ENCODE data around the gene NOB1. TPM values are rescaled to one million over a fixed set of nuclear protein-coding genes. Genes with fewer than 3 reads are reported as not detected.

Gene NOB1
- total and polyA plus RNA-seq, 2 of the 4 experiments (the other 2 are of a cell fraction) = 47.0 to 58.1 TPM

DNA sequence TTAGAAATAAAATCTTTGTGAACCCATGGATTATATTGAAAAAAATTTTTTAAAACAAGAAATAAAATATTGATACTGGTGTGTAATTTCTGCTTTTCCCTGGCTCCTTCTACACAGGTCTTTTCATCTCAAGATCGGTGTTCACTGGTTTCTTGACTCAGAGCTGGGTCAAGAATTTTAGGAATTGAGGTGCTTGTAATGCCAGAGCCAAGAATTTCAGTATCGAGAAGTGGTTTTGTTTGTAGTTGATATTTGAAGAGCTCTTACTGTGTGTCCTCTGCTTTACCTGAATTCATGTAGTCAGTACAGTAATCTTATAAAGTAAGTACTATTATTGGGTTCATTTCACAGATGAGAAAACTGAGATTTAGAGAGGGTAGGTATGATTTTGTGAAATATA, 14.7 kb upstream of the NOB1 start:
- H2BK20ac ChIP-seq (ENCODE audit: low read depth, low read length) = no peak overlapping the region
- H3K4ac ChIP-seq (ENCODE audit: low read depth, low read length) = no peak overlapping the region
- H2AFZ ChIP-seq (replicated peaks; ENCODE audit: low read length, poor library complexity) = no peak overlapping the region
- no peaks in the 10 kb centered on the region for H3K27me3 ChIP-seq (ENCODE audit: control insufficient read depth, insufficient read depth, low read length)
- no peak overlapping the region for H3K27ac ChIP-seq (ENCODE audit: insufficient read depth, low read length)
- H2BK5ac ChIP-seq (ENCODE audit: low read depth, low read length, poor library complexity, severe bottlenecking) = no peak overlapping the region
- ATAC-seq (ENCODE audit: low read depth) (no peak), DNase-seq (no peak)
- TF ChIP-seq MAZ (IDR thresholded peaks at IDR 0.05; ENCODE audit: borderline replicate concordance, low read depth, low read length) = no peak
- TF ChIP-seq CHD1 (IDR thresholded peaks at IDR 0.05; ENCODE audit: low read depth, low read length) = no peak
- no peak for TF ChIP-seq CEBPB (IDR thresholded peaks at IDR 0.05; ENCODE audit: low read depth, low read length)
- no peak for TF ChIP-seq POLR2A (IDR thresholded peaks at IDR 0.05; ENCODE audit: low read depth, low read length)
- TF ChIP-seq RCOR1 (IDR thresholded peaks at IDR 0.05; ENCODE audit: insufficient replicate concordance, low read length) = no peak
- no peak for TF ChIP-seq CTCF (conservative IDR thresholded peaks at IDR 0.05; ENCODE audit: low read depth, low read length)
- TF ChIP-seq BHLHE40 (IDR thresholded peaks at IDR 0.05; ENCODE audit: low read depth, low read length) = no peak
- no peak for TF ChIP-seq FOS (IDR thresholded peaks at IDR 0.05; ENCODE audit: low read depth, low read length)
- dilution Hi-C loops (cut with HindIII; ENCODE audit: low sequenced_read_pairs, unreplicated experiment) (no loop called here), in situ Hi-C loops (cut with MboI; ENCODE audit: low sequenced_read_pairs) (no loop called here), intact Hi-C loops (cut with micrococcal nuclease) (no loop called here)
- no peak overlapping the region for H3K4me3 ChIP-seq (ENCODE audit: insufficient read depth, low read depth, low read length)
- no peak overlapping the region for H2BK120ac ChIP-seq (ENCODE audit: low read depth, low read length)
- H4K8ac ChIP-seq (ENCODE audit: low read depth in 2 of 2, low read length in 2 of 2) = no peak overlapping the region
- H3K4me2 ChIP-seq (ENCODE audit: low read depth, low read length) = no peak overlapping the region
- peaks cover 4% of the 10 kb centered on the region; the same call in 1 of the 2 replicates for H4K20me1 ChIP-seq (ENCODE audit: insufficient read depth, low read length)
- peaks cover 51 to 56% of the 10 kb centered on the region in 2 experiments for H3K79me1 ChIP-seq (ENCODE audit: low read depth in 1 of 2, low read length in 2 of 2)
- H3K4me1 ChIP-seq (ENCODE audit: control insufficient read depth, insufficient read depth, low read length) = peaks cover 2% of the 10 kb centered on the region; the same call in 1 of the 2 replicates
- H3K9me3 ChIP-seq (ENCODE audit: control insufficient read depth, insufficient read depth, low read length) = no peaks in the 10 kb centered on the region
- H4K91ac ChIP-seq (ENCODE audit: insufficient read depth, low read depth, low read length) = no peak overlapping the region
- H2AK9ac ChIP-seq (replicated peaks; ENCODE audit: low read depth, low read length, poor library complexity) = no peak overlapping the region
- no peak overlapping the region for H2AK5ac ChIP-seq (ENCODE audit: low read depth, low read length)
- no peak overlapping the region for H3K14ac ChIP-seq (replicated peaks; ENCODE audit: low read depth, low read length)
- no peak overlapping the region for H3K18ac ChIP-seq (ENCODE audit: low read depth, low read length)
- H3K36me3 ChIP-seq (ENCODE audit: control insufficient read depth, insufficient read depth, low read length) = no peaks in the 10 kb centered on the region
- H3K23ac ChIP-seq (ENCODE audit: low read depth, low read length) = no peak overlapping the region
- peaks cover 3% of the 10 kb centered on the region; the same call in 1 of the 2 replicates for H3K9me1 ChIP-seq (ENCODE audit: insufficient read depth, low read length)
- H3K9ac ChIP-seq (ENCODE audit: low read depth, low read length) = no peak overlapping the region
- H2BK15ac ChIP-seq (ENCODE audit: low read depth, low read length) = no peak overlapping the region
- CTCF ChIA-PET = interaction anchor here (0.6 kb wide), 1 partner anchor 93 kb away, joined by 4 read pairs; no protein-coding TSS in a partner anchor
- POLR2A ChIA-PET (ENCODE audit: unreplicated experiment) = no interaction called here
- no peak overlapping the region for H3K56ac ChIP-seq (ENCODE audit: extremely low read depth, insufficient read depth, low read length)
- WGBS, 2 experiments (ENCODE audit: extremely low coverage in 2 of 2, insufficient read length in 1 of 2) = no CpG with 5 or more reads among the region's 2 CpGs
- no TSS peak for BruUV-seq (replicated peaks)
- H4K5ac ChIP-seq (ENCODE audit: low read depth, low read length) = no peak overlapping the region

All from IMR-90 (cell line).